Parathyroid adenoma (tissue), 2 donors: ENCODE results near the gene DDX41.
"Not testable (repeated sequence)": the region's sequence is repeated elsewhere in the genome, so short reads cannot be mapped to it uniquely, and the experiment has no call there.

Experiments used
- H2AFZ ChIP-seq: fragments of 300-600 bp; sonication (generic); one replicate; pipeline ENCODE4 v1.7.0; 2017; ENCODE audit warnings: antibody characterized with exemption, mild to moderate bottlenecking
- H3K27ac ChIP-seq: fragments of 300-600 bp; sonication (generic); one replicate; pipeline ENCODE4 v1.7.0; 2017
- H3K27me3 ChIP-seq: fragments of 300-600 bp; sonication (generic); one replicate; pipeline ENCODE4 v1.7.0; 2017; ENCODE audit warnings: low read length; ENCODE audit not compliant: control insufficient read depth, insufficient read depth
- H3K36me3 ChIP-seq: fragments of 300-600 bp; sonication (generic); one replicate; pipeline ENCODE4 v1.7.0; 2017; ENCODE audit warnings: low read length; ENCODE audit not compliant: control insufficient read depth, insufficient read depth
- H3K4me1 ChIP-seq: fragments of 300-600 bp; sonication (generic); one replicate; pipeline ENCODE4 v1.7.0; 2017; ENCODE audit warnings: control low read depth
- H3K4me2 ChIP-seq: fragments of 300-600 bp; sonication (generic); one replicate; pipeline ENCODE4 v1.7.0; 2017; ENCODE audit warnings: low read length
- H3K4me3 ChIP-seq: fragments of 300-600 bp; sonication (generic); one replicate; pipeline ENCODE4 v1.7.0; 2017; ENCODE audit warnings: low read depth, low read length
- H3K79me2 ChIP-seq: fragments of 300-600 bp; sonication (generic); one replicate; pipeline ENCODE4 v1.7.0; 2017; ENCODE audit warnings: control low read depth
- H3K9ac ChIP-seq: fragments of 300-600 bp; sonication (generic); one replicate; pipeline ENCODE4 v1.7.0; 2017; ENCODE audit warnings: mild to moderate bottlenecking
- H3K9me3 ChIP-seq: fragments of 300-600 bp; sonication (generic); one replicate; pipeline ENCODE4 v1.7.0; 2017; ENCODE audit warnings: low read length; ENCODE audit not compliant: control insufficient read depth
- TF ChIP-seq, protein P1 (sequence below): fragments of 300-600 bp; sonication (generic); IDR thresholded peaks from one replicate; pipeline ENCODE4 v1.7.0; 2017; ENCODE audit warnings: antibody characterized with exemption, mild to moderate bottlenecking
- donor health status: primary hyperparathyroidism.

The DDX41 gene

DNA sequence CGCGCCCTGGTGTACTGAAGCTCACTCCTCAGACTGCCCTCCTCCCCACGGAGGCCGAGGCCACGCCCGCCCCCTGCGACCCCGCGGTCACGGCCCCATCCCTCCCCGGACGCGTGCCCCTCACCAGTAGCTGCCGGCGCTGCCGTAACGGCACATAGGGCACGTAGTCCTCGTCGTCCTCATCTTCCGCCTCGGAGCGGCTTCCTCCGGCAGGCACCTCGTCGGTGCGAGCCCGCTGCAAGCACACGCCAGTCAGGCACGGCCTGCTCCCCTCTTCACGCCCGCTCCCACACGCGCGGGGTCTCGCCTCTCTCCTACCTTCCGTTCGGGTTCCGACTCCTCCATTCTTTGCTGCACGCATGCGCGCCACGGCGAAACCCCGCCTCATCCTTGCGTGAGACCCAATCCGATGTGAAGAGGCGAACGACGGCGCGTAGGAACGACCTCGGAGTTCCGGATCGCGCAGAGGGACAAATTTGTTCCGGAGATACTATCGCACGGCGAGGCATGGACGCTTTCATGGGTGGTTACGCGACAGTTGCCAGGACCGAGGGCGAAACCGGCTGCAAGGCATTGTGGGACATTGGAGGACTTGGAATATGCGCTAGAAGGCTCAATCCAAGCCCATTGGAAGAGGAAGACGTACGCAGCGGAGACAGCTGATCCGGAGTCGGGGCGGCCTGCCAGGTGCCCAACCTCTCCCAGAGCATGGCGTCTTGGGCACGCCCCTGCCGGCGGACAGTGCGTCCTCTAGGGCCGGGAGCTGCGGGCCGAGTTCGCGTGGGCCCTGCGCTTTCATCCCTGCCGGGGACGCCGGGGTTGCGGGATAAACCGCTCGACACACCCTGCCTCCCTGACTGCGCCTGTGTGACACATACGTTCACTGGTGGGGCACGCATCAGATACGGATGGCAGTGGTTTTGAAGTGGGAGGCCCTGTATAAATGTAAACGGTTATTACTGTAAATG, at the start of gene DDX41:
TSS of gene DDX41 (minus strand) at position 361 of the 968 bp plus-strand sequence. CDS start at position 345, 16 bp downstream.
- H3K27me3 ChIP-seq = no peaks in the 10 kb centered on the region
- H3K4me1 ChIP-seq = no peaks in the 10 kb centered on the region
- H3K4me3 ChIP-seq = peak within 1 kb of the TSS; percentile 81
- H3K79me2 ChIP-seq = peaks cover 16% of the 10 kb centered on the region
- peak within 1 kb of the TSS; percentile 95 for H2AFZ ChIP-seq
- H3K27ac ChIP-seq = peak within 1 kb of the TSS; percentile 84
- H3K36me3 ChIP-seq = no peaks in the 10 kb centered on the region
- TF ChIP-seq, protein P1, sequence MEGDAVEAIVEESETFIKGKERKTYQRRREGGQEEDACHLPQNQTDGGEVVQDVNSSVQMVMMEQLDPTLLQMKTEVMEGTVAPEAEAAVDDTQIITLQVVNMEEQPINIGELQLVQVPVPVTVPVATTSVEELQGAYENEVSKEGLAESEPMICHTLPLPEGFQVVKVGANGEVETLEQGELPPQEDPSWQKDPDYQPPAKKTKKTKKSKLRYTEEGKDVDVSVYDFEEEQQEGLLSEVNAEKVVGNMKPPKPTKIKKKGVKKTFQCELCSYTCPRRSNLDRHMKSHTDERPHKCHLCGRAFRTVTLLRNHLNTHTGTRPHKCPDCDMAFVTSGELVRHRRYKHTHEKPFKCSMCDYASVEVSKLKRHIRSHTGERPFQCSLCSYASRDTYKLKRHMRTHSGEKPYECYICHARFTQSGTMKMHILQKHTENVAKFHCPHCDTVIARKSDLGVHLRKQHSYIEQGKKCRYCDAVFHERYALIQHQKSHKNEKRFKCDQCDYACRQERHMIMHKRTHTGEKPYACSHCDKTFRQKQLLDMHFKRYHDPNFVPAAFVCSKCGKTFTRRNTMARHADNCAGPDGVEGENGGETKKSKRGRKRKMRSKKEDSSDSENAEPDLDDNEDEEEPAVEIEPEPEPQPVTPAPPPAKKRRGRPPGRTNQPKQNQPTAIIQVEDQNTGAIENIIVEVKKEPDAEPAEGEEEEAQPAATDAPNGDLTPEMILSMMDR = no peak
- peak within 1 kb of the TSS; percentile 74 for H3K9ac ChIP-seq
- H3K9me3 ChIP-seq = no peaks in the 10 kb centered on the region
- H3K4me2 ChIP-seq = peak within 1 kb of the TSS; percentile 94

DNA sequence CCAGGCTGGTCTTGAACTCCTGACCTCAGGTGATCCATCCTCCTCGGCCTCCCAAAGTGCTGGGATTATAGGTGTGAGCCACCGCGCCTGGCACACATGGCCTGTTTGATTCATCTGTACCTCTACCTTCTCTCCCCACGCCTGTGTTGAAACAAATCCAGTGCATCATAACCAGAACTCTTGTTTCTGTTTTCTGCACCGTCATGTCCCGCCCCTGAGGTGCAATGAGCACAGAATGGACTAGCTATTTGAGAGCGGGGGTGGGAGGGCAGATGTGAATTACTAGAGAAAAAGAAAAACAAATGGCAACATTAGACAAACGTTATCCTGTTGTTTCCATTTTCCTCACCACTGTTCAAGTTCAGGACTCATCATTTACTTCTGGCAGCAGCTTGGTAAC, 48.3 kb upstream of the DDX41 start:
- Histone ChIP-seq H3K27me3 (no peaks in the 10 kb centered on the region), H3K4me2 (no peak overlapping the region), H3K27ac (no peak overlapping the region), H3K79me2 (no peaks in the 10 kb centered on the region), H3K36me3 (no peaks in the 10 kb centered on the region), H2AFZ (no peak overlapping the region), H3K4me1 (no peaks in the 10 kb centered on the region), H3K4me3 (no peak overlapping the region), H3K9me3 (no peaks in the 10 kb centered on the region), H3K9ac (no peak overlapping the region)
- TF ChIP-seq, protein P1 = no peak

DNA sequence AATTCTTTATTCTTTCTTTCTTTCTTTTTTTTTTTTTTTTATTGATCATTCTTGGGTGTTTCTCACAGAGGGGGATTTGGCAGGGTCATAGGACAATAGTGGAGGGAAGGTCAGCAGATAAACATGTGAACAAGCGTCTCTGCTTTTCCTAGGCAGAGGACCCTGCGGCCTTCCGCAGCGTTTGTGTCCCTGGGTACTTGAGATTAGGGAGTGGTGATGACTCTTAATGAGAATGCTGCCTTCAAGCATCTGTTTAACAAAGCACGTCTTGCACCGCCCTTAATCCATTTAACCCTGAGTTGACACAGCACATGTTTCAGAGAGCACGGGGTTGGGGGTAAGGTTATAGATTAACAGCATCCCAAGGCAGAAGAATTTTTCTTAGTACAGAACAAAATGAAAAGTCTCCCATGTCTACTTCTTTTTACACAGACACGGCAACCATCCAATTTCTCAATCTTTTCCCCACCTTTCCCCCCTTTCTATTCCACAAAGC, 42.7 kb upstream of the DDX41 start:
- not testable (repeated sequence) for H3K79me2 ChIP-seq, H3K27me3 ChIP-seq, H3K9me3 ChIP-seq, H3K4me1 ChIP-seq, H3K27ac ChIP-seq, H3K36me3 ChIP-seq, H3K9ac ChIP-seq, H3K4me2 ChIP-seq, H2AFZ ChIP-seq, H3K4me3 ChIP-seq

DNA sequence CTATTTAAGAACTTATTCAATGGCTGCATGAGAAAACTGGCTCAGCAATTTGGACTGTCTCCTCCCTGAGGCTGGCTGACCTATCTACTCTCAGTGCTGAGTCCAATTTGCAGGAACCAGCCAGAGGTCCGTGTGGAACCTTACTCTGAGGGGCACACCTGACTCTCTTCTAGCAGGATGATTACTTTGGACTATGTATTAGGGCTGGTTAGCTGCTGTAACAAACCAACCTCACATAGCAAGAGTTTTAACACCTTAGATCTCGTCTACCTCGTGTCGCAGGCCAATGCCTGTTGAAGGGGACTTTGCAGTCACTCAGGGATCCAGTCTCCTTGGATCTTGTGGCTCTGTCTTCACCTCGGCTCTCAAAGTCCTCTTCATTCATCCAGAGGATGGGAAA, 41.0 kb upstream of the DDX41 start:
- no peaks in the 10 kb centered on the region for H3K9me3 ChIP-seq
- H3K27ac ChIP-seq = peak overlapping the region; percentile 41
- H3K79me2 ChIP-seq = peaks cover 8% of the 10 kb centered on the region
- H3K36me3 ChIP-seq = no peaks in the 10 kb centered on the region
- no peaks in the 10 kb centered on the region for H3K27me3 ChIP-seq
- H3K4me3 ChIP-seq = no peak overlapping the region
- TF ChIP-seq, protein P1 = no peak
- H3K9ac ChIP-seq = no peak overlapping the region
- peak overlapping the region; percentile 73 for H2AFZ ChIP-seq
- H3K4me2 ChIP-seq = no peak overlapping the region
- H3K4me1 ChIP-seq = peaks cover 13% of the 10 kb centered on the region

DNA sequence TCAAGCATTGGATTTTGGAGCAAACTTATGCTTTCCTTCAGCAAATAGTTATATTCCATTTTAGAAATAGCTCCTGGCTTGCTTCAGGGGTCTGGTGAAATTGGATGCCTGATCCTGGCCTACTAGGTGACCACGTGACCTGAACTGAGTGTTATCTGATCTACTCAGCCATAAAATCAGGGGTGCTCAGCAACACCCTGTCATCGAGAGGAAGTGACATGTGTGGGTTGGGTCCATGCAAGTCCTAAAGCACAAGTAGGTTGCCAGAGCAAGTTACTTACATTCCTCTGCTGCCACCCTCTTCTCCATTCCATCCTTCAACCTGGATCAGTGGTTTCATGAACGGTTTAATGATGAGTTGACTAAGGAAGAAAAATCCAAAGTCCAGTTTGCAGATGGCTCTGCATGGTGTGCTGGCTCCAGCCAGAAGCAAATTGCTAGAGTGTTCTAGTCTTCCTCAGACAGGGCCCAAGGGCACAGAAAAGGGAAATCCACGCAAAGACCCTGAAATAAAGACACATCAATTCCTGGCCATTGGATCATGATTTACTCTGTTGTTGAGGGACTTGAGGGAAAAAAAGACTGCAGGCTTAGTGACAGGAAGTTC, 40.4 kb upstream of the DDX41 start:
- Histone ChIP-seq H3K27ac (peak overlapping the region; percentile 41), H3K4me1 (peaks cover 16% of the 10 kb centered on the region), H3K9me3 (no peaks in the 10 kb centered on the region), H3K36me3 (no peaks in the 10 kb centered on the region), H3K79me2 (peaks cover 14% of the 10 kb centered on the region), H3K27me3 (no peaks in the 10 kb centered on the region), H2AFZ (peak overlapping the region; percentile 73), H3K9ac (no peak overlapping the region), H3K4me3 (no peak overlapping the region), H3K4me2 (peak overlapping the region; percentile 25)
- TF ChIP-seq, protein P1 = no peak
